GM11168 (cell line): ENCODE results near the gene NSG2.
"Not testable (repeated sequence)": the region's sequence is repeated elsewhere in the genome, so short reads cannot be mapped to it uniquely, and the experiment has no call there.

ENCODE experiments used
- in situ Hi-C: fragments of 300-500 bp; cut with MboI; formaldehyde crosslinking; loops from one replicate; pipeline ENCODE4 v1.12.0; 2022; ENCODE audit warnings: low sequenced_read_pairs; ENCODE audit not compliant: unreplicated experiment

The NSG2 gene

DNA sequence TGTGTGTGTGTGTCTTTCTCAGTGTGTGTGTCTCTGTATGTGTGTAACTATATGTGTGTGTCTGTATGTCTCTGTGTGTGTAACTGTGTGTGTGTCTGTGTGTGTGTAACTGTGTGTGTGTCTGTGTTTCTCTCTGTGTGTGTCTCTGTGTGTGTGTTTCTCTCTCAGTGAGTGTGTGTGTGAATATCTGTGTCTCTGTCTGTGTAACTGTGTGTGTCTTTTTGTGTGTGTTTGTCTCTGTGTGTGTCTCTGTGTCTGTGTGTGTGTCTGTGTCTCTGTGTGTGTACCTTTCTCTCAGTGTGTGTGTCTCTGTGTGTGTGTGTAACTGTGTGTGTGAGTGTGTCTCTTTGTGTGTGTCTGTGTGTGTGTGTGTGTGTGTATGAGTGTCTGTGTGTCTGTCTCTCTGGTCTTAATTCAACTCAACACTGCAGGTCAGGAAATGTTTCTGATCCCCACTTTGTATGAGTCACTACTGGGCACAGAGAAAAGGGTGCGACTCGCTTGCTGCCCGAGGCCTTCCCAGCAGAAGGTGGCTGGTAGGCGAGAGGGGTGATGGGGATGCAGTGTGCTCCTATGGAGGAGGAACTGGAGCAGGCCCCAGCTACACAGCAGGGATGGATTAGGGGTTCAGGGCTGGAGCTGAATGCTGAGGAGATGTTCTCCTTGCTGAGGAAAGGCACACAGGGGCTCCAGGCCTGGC, 52.1 kb downstream of the NSG2 start:
- in situ Hi-C loops: no loop called here

DNA sequence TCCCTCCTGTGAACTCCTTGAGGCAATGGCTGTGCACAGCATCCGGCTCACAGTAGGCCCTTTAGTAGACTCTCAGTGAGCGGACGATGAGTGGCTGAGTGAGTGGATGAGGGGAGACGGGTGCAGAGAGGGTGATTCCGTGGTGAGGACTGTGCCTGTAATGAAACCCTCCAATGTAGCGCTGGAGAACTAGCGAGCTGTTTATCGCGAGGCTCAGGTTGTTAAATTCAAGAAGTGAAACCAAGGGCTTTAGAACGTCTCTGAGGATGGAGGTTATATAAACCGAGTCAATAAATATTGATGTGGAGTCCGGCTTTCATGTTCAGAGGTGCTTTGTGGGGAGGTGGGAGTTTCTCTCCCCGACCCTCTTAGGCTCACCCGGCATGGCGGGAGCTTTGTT, 53.2 kb downstream of the NSG2 start:
- in situ Hi-C loops: no loop called here

DNA sequence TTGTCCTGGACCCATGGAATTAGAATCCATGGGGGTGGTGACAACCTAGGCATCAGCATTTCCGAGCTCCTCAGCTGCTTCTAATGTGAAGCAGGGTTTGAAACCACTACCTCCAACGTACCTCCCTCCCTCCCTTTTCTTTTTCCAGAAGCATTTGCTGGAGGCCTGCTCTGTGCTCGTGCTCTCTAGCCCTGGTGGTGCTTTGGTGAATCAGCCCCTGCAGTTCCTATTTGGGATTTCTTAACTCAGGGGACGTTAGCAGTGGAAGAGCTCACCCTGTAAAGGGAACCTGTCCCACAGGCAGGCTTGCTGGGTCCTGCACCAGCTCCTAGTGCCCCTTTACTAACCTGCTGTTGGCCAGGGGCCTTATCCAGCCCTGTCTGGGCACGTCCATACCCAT, 55.0 kb downstream of the NSG2 start:
- in situ Hi-C loops: no loop called here

DNA sequence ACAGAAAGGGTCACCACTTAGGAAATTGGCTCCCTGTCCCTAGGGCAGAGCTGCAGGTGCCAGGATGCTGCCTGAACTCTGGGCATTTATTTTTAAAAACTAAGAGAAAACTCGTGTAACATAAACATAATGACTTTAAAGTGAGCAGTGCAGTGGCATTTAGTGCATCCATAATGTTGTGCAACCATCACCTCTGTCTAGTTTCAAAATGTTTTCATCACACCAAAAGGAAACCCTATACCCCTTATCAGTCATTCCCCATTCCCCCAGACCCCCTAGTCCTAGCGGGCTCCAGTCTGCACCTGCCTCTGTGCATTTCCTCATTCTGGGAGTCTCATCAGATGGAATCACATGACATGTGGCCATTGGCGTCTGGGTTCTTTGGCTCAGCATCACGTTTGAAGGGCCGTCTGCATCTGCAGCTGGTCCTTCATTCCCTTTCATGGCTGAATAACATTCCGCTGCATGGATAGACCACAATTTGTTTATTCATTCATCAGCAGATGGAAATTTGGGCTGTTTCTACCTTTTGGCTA, 55.8 kb downstream of the NSG2 start:
- in situ Hi-C loops: no loop called here

DNA sequence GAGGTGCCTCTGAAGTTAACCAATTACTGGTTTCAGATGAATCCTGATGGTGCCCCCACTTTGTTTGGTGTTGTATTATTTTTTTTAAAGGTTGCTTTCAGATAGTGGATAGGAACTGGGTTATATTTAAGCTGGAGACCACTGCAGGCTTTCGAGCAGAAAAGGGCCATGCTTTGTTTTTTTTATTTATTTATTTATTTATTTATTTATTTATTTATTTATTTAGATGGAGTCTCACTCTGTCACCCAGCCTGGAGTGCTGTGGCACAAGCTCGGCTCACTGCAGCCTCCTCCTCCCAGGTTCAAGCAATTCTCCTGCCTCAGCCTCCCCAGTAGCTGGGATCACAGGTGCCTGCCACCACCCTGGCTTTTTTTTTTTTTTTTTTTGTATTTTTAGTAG, 57.1 kb downstream of the NSG2 start:
- in situ Hi-C loops: not testable (repeated sequence)

DNA sequence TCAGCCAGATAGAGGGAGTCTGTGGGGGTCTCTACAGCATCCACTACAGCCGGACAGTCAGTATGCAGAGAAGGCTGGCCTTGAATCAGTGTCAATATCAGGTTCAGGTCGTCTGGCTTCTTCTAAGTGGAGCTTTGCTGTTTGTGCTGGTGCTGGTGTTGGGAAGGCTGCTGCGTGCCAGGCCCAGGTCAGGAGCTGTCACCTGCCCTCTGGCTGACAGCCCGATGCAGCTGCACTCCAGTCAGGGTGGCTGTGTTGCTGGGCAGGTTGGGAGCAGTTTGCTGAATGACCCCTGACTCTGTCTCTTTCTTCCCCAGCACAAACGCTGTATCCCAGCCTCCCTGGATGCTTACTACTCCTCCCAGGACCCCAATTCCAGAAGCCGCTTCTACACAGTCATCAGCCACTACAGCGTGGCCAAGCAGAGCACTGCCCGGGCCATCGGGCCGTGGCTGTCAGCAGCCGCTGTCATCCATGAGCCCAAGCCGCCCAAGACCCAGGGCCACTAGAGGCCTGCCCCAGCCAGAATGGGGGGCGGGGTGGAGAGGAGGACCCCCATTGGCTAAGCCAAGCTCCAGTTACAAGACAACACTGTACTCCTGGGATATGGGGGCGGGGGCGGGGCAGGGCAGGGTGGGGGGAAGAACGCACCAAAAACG, 61.6 kb downstream of the NSG2 start:
- in situ Hi-C loops: no loop called here

DNA sequence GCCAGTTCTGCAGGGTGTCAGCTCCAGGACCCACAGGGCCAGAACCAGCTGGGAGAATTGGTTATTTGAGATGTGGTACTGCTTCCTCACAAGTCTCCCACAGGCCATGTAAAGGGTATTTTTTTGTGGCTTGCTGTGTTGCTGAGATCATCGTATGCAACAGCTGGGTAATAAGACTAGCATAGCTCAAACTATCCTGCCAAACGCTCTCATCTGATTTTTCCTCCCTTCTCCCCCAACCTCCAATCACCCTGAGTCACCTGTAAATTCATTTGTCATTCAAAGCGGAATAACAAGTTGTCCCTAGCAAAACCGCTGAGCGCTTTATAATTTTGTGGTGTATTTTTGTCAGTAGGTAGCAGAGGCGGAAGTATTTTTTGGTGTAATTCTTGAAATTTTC, 63.2 kb downstream of the NSG2 start:
- in situ Hi-C loops: no loop called here

DNA sequence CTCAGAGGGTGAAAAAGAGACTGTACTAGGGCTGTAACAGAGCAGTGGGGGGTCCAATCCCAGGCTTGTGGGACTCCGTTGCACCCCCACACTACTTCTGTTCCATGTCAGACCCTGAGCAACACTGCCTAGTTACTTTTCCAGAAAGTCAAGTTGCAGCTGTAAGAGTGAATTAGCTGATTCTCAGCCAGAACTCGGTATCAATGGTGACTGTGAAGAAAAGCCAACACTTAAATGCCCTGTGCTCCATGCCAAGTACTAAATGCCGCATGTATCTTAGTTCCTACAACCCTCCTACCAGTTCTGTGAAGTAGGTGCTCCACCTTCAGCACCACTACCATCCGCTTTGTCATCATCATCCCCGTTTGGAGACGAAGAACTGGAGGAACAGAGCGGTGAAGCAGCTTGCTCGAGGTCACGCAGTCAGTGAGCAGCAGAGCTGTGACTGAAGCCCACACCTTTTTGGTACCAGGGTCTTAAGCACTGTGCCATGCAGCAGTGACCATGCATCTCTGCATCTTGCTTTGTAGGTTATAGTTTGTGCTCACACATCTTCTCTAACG, 64.3 kb downstream of the NSG2 start:
- in situ Hi-C loops: no loop called here

DNA sequence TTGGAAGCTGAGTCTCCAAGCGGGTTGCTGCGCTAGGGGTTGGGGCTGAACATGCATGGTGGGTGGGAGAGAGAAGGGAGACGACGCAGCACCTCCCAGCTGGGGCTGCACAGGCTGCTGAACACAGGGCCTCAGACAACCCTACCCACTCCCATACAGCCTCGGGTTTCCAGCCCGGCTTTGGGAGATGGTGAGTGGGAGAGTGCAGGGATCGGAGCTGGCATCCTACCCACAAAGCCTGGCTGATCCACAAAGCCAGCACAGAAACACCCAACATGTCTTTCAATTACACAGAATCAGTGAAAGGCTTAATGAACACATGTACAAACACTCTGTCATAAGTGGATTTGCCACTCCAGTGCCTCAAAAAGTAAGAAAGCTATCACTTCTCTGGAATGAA, 64.8 kb downstream of the NSG2 start:
- in situ Hi-C loops: no loop called here

DNA sequence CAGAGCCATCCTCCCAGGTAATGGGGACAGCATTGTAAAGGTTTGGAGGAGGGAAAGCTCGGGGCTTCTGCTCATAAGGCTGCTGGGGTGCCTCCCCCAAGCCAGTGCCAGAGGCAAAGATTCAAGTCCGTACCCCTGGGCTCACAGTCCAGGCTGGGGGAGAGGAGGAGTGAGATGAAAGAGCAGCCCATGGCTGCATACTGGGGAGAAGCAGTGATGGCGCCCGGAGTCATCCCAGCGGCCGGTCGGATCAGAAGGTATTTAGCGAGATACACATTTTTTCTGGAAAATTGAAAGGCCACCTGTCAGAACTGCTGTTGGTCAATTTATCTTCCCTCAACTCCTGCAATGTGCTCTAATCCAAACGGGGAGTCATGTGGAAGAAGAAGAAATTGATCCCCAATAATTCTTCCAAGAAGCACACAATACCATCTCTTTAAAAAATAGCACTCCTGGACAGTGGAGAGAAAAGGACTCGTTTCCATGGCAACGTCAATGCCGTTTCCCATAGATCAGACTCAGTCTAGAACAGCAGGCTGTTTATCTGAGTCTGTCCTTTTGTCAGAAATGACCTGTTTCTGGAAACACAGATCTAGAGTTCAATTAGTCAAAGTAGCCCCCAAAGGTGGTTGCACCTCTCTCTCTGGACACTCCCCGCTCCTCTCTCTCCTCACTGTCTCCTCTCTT, 65.9 kb downstream of the NSG2 start:
- in situ Hi-C loops: no loop called here

DNA sequence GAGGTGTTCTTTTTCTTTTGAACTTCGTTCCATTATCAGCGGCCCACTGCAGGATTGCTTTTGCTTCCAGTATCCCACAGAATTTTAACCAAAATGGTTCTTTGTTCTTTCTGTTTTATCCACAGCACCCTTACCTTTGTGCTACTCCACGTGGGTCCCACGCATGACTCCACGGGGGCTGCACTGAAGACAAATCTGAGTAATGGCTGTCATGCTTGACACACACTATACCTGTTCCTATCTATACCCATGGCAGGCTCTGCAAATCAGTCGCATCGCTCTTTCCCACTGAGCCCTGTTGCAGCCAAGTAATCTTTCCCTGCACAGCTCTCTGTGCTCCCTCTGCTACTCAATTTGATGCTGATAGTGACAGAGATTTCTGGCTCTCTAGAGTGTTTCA, 69.7 kb downstream of the NSG2 start:
- in situ Hi-C loops: no loop called here

DNA sequence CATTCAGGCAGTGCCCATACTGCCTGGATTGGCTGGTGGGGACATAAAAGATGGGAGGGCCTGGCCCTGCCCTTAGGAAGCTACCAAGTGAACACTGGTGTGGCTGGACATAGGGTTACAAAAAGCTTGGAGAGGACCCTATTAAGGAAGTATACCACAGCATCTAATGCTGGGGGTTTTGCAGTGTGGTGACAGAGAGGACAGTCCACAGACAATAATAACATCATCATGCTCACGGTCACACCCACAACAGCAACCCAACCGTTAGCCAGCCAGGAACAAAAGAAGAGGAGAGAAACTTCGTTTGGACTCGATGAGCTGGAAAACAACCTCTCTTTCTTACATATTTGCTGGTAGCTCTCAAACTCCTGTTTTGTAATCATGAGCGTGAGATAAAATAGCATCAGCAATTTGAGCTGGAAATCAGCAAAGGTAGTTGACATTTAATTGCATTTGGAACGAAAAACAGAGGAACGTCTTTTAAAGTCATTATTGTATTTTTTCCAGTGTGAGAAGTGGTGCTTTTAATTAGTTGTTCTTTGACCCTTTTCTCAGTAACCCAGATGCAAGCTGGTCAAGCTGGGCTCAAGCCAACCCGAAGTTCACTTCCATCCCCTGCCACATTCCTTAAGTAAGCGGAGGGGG, 73.4 kb downstream of the NSG2 start:
- in situ Hi-C loops: no loop called here

DNA sequence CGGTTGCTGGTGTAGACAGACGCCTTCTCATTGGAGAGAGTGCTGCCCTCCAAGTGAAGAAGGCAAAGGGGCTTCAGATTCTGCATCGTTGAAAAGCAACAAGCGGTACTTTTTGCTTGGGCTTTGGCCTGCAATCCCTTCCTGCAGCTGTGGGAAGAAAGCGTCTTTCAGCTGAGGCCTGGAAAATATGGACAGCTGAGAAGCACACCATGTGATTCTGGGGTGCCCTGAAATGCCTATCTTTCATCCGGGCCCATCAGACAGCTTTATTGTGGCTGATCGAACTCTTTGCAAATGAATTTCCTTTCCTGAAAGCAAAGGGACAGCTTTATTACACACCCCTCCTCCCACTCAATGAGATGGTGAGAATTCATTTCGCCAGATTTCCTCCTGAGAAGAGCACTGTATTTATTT, 74.0 kb downstream of the NSG2 start:
- in situ Hi-C loops: no loop called here

DNA sequence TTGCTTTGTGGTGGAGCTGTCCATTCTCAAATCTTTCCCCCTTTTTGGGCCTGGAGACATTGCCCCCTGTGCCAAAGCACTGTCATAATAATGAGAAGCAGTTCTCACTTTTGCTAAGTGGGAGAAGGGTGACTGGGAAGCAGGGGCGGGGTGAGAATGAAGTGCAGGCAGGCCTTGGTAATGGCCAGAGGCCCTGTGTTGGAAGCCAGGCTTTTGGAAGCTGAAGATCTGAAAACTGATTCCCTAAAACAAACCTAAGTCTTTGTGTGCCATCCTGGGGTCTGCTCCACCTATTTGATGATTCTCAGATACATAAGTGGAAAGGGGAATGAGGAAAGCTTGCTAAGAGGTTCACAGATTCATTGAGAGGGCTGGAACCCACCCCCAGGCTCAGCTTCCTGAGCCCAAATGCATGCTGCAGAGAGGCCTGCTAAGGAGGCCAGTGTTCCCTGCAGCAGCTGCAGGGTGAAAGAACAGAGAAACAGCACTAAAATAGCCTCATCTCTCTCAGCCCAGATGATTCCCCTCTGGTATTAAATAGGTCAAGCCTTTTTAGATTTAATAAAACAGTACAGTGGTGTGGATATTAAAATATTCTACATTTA, 75.0 kb downstream of the NSG2 start:
- in situ Hi-C loops: no loop called here

DNA sequence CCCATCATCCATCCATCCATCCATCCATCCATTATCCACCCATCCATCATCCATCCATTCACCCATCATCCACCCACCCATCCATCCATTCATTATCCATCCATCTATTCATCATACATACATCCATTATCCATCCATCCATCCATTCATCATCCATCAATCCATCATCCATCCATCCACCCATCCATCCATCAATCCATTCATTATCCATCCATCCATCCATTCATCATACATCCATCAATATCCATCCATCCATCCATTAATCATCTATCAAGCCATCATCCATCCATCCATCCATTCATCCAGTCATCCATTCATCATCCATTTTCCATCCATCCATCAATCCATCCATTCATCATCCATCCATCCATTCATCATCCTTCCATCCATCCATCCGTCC, 89.0 kb downstream of the NSG2 start:
- in situ Hi-C loops: no loop called here

DNA sequence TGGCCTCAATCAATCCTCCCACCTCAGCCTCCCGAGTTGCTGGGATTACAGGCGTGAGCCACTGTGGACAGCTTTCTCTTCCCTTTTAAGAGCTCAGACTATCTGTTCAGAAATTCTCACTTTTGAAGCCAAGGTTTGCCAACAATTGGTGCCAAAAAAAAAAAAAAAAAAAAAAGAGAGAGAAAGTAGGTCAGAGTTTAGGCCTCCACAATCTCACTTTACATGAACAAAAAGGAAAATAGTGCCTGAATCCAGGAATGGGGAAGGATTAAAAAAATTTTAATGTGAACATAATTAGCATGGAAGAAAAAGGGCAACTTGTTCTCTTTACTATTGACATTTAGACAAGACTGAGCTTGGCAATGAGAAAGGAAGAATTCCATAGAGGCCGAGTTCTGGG, 94.1 kb downstream of the NSG2 start:
- in situ Hi-C loops: no loop called here

DNA sequence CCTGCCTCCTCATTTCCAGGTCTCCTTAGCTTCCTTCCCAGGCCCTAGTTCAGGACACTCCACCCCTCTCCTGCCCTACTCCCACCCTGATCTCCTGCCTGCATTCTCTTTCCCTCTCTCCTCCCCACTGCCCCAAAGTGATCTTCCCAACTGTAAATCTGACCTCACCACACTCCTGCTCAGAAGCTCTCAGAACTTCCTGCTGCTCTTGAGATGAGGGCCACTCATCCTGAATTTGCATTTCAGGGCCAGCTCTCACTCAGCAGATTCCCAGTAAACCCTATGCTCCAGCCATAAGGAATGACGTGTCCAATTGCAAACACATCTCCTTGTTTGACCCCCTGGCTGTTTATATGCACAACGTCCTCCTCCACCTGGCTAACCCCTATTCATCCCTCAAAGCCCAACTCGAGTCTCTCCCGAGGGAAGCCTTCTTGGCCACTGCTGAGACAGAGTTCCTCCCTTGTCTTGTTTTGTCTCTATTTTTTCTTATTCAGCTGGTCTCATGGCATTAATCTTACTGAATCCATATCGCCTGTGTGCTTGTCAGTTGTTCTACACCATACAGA, 95.0 kb downstream of the NSG2 start:
- in situ Hi-C loops: no loop called here

DNA sequence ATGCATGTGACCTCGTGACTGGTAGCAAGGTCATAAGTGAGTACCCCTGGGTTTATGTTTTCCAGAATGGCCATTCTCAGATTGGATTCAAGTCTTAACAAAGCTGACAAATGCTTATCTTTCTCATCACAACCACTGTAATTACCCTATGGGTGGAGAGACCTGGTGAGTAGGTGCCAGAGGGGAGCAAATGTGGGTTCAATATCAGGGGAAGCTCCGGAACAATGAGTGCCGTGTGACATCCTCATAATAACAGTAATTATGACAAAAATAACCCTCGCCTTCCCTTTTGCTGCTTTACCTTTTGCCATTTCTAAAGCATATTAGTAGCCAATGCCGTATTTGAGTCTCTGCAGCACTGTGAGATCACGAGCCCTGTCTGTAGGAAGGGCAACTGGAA, 95.9 kb downstream of the NSG2 start:
- in situ Hi-C loops: no loop called here

DNA sequence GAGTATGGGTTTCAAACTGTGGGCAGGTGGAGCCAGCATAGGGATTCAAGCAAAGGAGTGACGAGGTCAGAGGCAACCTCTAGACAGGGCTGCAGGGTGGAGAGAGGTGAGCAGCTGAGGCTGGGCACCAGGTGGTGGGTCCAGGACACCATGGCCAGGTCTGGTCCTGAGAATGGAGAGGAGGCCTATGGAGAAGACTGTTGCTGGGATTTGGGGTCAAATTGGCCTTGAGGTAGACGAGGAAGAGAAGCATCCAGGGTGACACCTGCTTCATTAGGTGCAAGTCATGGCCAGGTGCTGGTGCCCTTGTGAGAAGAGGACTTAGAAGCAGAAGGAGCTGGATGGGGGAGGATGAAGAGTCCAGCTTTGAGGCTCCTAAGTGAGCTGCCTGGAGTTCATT, 99.6 kb downstream of the NSG2 start:
- in situ Hi-C loops: no loop called here

DNA sequence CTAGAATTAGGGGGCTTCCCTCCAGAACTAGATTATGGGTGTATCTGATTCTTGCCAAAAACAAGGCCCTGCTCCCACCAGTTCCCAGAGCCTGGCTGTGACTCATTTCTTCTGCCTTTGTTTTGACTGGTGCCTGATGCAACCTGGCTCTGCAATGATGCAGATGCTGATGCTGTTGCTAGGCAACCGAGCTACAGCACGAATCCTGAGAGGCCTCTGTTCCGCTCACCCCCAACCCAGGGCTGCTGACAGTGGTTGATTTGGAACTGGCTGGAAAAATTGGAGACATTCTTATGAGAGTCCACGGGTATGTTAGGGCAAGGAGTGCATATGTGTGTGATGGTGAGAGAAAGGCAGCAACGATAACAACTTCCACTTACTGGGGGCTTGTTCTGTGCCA, 100.3 kb downstream of the NSG2 start:
- in situ Hi-C loops: no loop called here
